Tibial nerve (tissue), 4 donors: ENCODE measurements around the gene OTUD5.

Source experiments
- CTCF ChIP-seq, 5 experiments: fragments of 200-600 bp in 3 of 5; fragments of 450-650 bp in 2 of 5; sonication (generic) in 3 of 5; IDR thresholded peaks; one replicate each; pipeline ENCODE4 v1.5.1; 2016 to 2019; ENCODE audit warnings: antibody characterized with exemption in 5 of 5, mild to moderate bottlenecking in 3 of 5, moderate library complexity in 2 of 5
- EP300 ChIP-seq, 2 donors: sonication (generic); formaldehyde crosslinking; IDR thresholded peaks; one replicate each; pipeline ENCODE4 v1.6.1; 2017; ENCODE audit warnings: antibody characterized with exemption in 2 of 2, mild to moderate bottlenecking in 1 of 2
- POLR2A ChIP-seq, 2 donors: fragments of 450-650 bp; IDR thresholded peaks; one replicate each; pipeline ENCODE4 v1.6.1; 2017; ENCODE audit warnings: antibody characterized with exemption in 2 of 2, mild to moderate bottlenecking in 2 of 2, moderate library complexity in 2 of 2

- TF ChIP-seq CTCF (IDR thresholded peaks at IDR 0.05) (no peak), POLR2A (IDR thresholded peaks at IDR 0.05) (no peak), EP300 (IDR thresholded peaks at IDR 0.05) (no peak)
Measured at GRCh38 chrX:48992341-48992740, 34.9 kb upstream of the OTUD5 start.
